WTC11 (cell line): Measurements from ENCODE around the gene ANKRD30BL.
"Not testable (repeated sequence)": the region's sequence is repeated elsewhere in the genome, so short reads cannot be mapped to it uniquely, and the experiment has no call there.

Experiments
- ATF1 ChIP-seq: sonication (generic); formaldehyde crosslinking; IDR thresholded peaks from 2 replicates; pipeline ENCODE4 v1.8.1; 2023; ENCODE audit warnings: mild to moderate bottlenecking, moderate library complexity, missing genetic modification reagents
- CREM ChIP-seq: sonication (generic); formaldehyde crosslinking; IDR thresholded peaks from 2 replicates; pipeline ENCODE4 v1.8.1; 2022; ENCODE audit warnings: mild to moderate bottlenecking, missing genetic modification reagents, moderate library complexity
- CTCF ChIP-seq: fragments of 200-600 bp; IDR thresholded peaks from 2 replicates; pipeline ENCODE4 v1.8.0; 2022; ENCODE audit warnings: antibody characterized with exemption
- NFE2L1 ChIP-seq: sonication (generic); formaldehyde crosslinking; IDR thresholded peaks from 2 replicates; pipeline ENCODE4 v1.8.1; 2023; ENCODE audit warnings: missing genetic modification reagents
- NR2C2 ChIP-seq: sonication (generic); formaldehyde crosslinking; IDR thresholded peaks from 2 replicates; pipeline ENCODE4 v1.8.0; 2022; ENCODE audit warnings: mild to moderate bottlenecking, missing genetic modification reagents
- SMAD3 ChIP-seq: sonication (generic); formaldehyde crosslinking; IDR thresholded peaks from 2 replicates; pipeline ENCODE4 v1.8.0; 2022; ENCODE audit warnings: missing genetic modification reagents, mild to moderate bottlenecking, borderline replicate concordance
- SP1 ChIP-seq: sonication (generic); formaldehyde crosslinking; conservative IDR thresholded peaks from 2 replicates; pipeline ENCODE4 v1.8.1; 2022; ENCODE audit warnings: missing genetic modification reagents
- STAT6 ChIP-seq: sonication (generic); formaldehyde crosslinking; conservative IDR thresholded peaks from 2 replicates; pipeline ENCODE4 v1.8.1; 2023; ENCODE audit warnings: mild to moderate bottlenecking, low read depth, missing genetic modification reagents, moderate library complexity
- USF1 ChIP-seq: sonication (generic); formaldehyde crosslinking; IDR thresholded peaks from 2 replicates; pipeline ENCODE4 v1.8.0; 2022; ENCODE audit warnings: mild to moderate bottlenecking, missing genetic modification reagents
- ZNF263 ChIP-seq: sonication (generic); formaldehyde crosslinking; IDR thresholded peaks from 2 replicates; pipeline ENCODE4 v1.8.1; 2022; ENCODE audit warnings: low read depth, mild to moderate bottlenecking, moderate library complexity, missing genetic modification reagents
- ZNF423 ChIP-seq: fragments of 250-450 bp; sonication (Bioruptor Pico); IDR thresholded peaks from 2 replicates; pipeline ENCODE4 v2.1.2; 2022; ENCODE audit warnings: mild to moderate bottlenecking, moderate library complexity

- TF ChIP-seq CTCF; SMAD3 (CRISPR knock-in tag); NR2C2 (CRISPR knock-in tag); ZNF423; CREM; USF1 (CRISPR knock-in tag); SP1 (CRISPR knock-in tag); ZNF263 (CRISPR knock-in tag); NFE2L1; ATF1 (CRISPR knock-in tag); STAT6 (CRISPR knock-in tag): not testable (repeated sequence)
Measured at GRCh38 chr2:132202866-132203265, 41.1 kb upstream of the ANKRD30BL start.
